Neural cell (in vitro differentiated cells): Measurements from ENCODE around the gene CCSER2. TPM values are rescaled to one million over a fixed set of nuclear protein-coding genes. Genes with fewer than 3 reads are reported as not detected.

ENCODE experiments used
- H2AFZ ChIP-seq: fragments of 200-600, 300-800 bp; sonication (generic), shearing (Covaris generic); 2 replicates; pipeline ENCODE4 v1.6.0; 2014; ENCODE audit warnings: low read depth, mild to moderate bottlenecking, antibody characterized with exemption, low read length, moderate library complexity
- H3F3A ChIP-seq: fragments of 200-600 bp; shearing (Covaris generic); 2 replicates; pipeline ENCODE4 v1.6.1; 2016; ENCODE audit warnings: mild to moderate bottlenecking, moderate library complexity, mixed read lengths, antibody characterized with exemption, low read length; ENCODE audit not compliant: insufficient read depth, poor library complexity, severe bottlenecking
- H3K27ac ChIP-seq: fragments of 200-600, 300-800 bp; sonication (generic), shearing (Covaris generic); 2 replicates; pipeline ENCODE4 v1.5.1; 2014; ENCODE audit warnings: mild to moderate bottlenecking, low read length, moderate library complexity
- H3K27me3 ChIP-seq: fragments of 300-800, 200-600 bp; sonication (generic), shearing (Covaris generic); 2 replicates; pipeline ENCODE4 v1.6.0; 2014; ENCODE audit warnings: mild to moderate bottlenecking, low read depth, low read length, moderate library complexity; ENCODE audit not compliant: insufficient read depth
- H3K36me3 ChIP-seq: fragments of 300-800, 200-600 bp; sonication (generic), shearing (Covaris generic); 2 replicates; pipeline ENCODE4 v1.5.1; 2014; ENCODE audit warnings: mild to moderate bottlenecking, antibody characterized with exemption, low read length, moderate library complexity; ENCODE audit not compliant: insufficient read depth
- H3K4me2 ChIP-seq: fragments of 300-800, 200-600 bp; sonication (generic), shearing (Covaris generic); 2 replicates; pipeline ENCODE4 v1.6.0; 2014; ENCODE audit warnings: mild to moderate bottlenecking, low read length
- H3K4me3 ChIP-seq: fragments of 300-800, 200-600 bp; sonication (generic), shearing (Covaris generic); 2 replicates; pipeline ENCODE4 v1.5.1; 2014; ENCODE audit warnings: mild to moderate bottlenecking, low read length, moderate library complexity
- H3K79me2 ChIP-seq: fragments of 200-600 bp; shearing (Covaris generic); replicated peaks from 2 replicates; pipeline ENCODE4 v1.6.0; 2014; ENCODE audit warnings: mild to moderate bottlenecking, low read length, moderate library complexity; ENCODE audit not compliant: insufficient read depth
- H3K9ac ChIP-seq: fragments of 300-800, 200-600 bp; sonication (generic), shearing (Covaris generic); 2 replicates; pipeline ENCODE4 v1.6.1; 2016; ENCODE audit warnings: mild to moderate bottlenecking, low read length, mixed read lengths
- H3K9me2 ChIP-seq: fragments of 200-600 bp; shearing (Covaris generic); 2 replicates; pipeline ENCODE4 v1.6.1; 2016; ENCODE audit warnings: mild to moderate bottlenecking, low read length, mixed read lengths; ENCODE audit not compliant: insufficient read depth
- H3K9me3 ChIP-seq: fragments of 200-600, 300-800 bp; sonication (generic), shearing (Covaris generic); 2 replicates; pipeline ENCODE4 v1.6.1; 2016; ENCODE audit warnings: mild to moderate bottlenecking, mixed run types, low read length, moderate library complexity, mixed read lengths
- H4K20me1 ChIP-seq: fragments of 200-600 bp; shearing (Covaris generic); 2 replicates; pipeline ENCODE4 v1.6.1; 2016; ENCODE audit warnings: mild to moderate bottlenecking, mixed run types; ENCODE audit not compliant: insufficient read depth
- EP300 ChIP-seq: fragments of 450-650 bp; conservative IDR thresholded peaks from 2 replicates; pipeline ENCODE4 v1.6.1; 2014; ENCODE audit warnings: antibody characterized with exemption, mild to moderate bottlenecking, moderate library complexity; ENCODE audit not compliant: poor library complexity, severe bottlenecking
- EZH2 ChIP-seq: fragments of 200-600, 300-800 bp; shearing (Covaris generic), sonication (generic); IDR thresholded peaks from 2 replicates; pipeline ENCODE4 v1.6.1; 2014; ENCODE audit warnings: antibody characterized with exemption, low read length, borderline replicate concordance, mild to moderate bottlenecking; ENCODE audit not compliant: insufficient read depth, poor library complexity, severe bottlenecking
- MXI1 ChIP-seq: fragments of 450-650 bp; conservative IDR thresholded peaks from 2 replicates; pipeline ENCODE4 v1.6.1; 2014; ENCODE audit warnings: antibody characterized with exemption, mild to moderate bottlenecking; ENCODE audit not compliant: poor library complexity, severe bottlenecking
- POLR2AphosphoS5 ChIP-seq: IDR thresholded peaks from 2 replicates; pipeline ENCODE4 v1.6.1; 2012
- RAD21 ChIP-seq: fragments of 450-650 bp; conservative IDR thresholded peaks from 2 replicates; pipeline ENCODE4 v1.6.1; 2014; ENCODE audit warnings: antibody characterized with exemption, mild to moderate bottlenecking, moderate library complexity
- SMC3 ChIP-seq: fragments of 450-650 bp; conservative IDR thresholded peaks from 2 replicates; pipeline ENCODE4 v1.6.1; 2014; ENCODE audit warnings: antibody characterized with exemption, mild to moderate bottlenecking, moderate library complexity; ENCODE audit not compliant: poor library complexity
- TAF1 ChIP-seq: IDR thresholded peaks from 2 replicates; pipeline ENCODE4 v1.6.1; 2012; ENCODE audit warnings: low read depth
- polyA plus RNA-seq: library from polyadenylated mRNA; depleted of rRNA; stranded (reverse); fragments of >200 nt; gene quantifications from 2 replicates; pipeline ENCODE4 v1.2.3, GENCODE V29; 2014
- TF ChIP-seq, protein P1 (sequence below): fragments of 450-650 bp; IDR thresholded peaks from 2 replicates; pipeline ENCODE4 v1.5.1; 2014; ENCODE audit warnings: antibody characterized with exemption, mild to moderate bottlenecking, moderate library complexity; ENCODE audit not compliant: poor library complexity, severe bottlenecking
- TF ChIP-seq, protein P2 (sequence below): IDR thresholded peaks from 2 replicates; pipeline ENCODE4 v1.6.1; 2012; ENCODE audit warnings: borderline replicate concordance

Gene CCSER2
- polyA plus RNA-seq, 1 donor from 2014 or later: 38.3 TPM

DNA sequence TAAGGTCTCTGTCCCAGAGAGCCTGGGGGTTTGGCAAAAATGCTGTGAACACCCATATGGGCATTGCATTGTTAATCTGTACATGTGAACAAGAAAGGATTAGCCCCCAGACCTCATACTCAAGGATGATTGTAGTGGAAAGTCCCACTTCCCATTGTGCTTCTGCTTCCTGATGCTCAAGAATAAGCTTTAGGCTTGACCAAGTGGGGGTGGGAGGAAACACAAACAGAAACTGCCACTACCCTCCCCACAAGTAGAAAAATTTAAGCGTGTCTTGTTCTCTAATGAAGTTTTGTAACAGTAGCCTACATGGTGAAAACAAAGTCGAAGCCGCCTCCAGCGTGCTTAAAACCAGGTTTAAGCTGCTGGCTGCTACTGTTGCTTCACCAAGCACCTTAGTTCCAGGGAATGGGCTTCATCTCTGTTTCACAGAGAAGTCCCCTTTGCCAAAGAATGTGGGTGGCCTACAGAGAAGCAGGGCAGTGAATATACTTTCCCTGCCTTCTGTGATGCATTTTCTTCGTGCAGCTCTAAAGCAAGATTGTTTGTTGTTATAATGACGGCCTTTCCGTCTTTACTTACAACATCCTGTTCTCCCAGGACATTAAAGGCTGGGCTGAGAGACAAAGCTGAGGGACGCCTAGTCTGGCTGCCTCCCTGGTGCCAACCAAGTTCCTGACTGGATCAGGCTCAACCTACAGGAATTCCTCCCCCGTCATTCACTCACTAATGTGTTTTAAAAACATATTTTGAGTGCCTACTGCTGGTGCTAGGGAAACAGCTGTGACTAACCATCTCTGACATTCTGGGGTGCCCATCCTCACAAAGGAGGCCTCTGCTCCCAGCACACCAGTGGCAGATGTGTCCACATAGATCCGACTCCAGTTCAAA is 32.1 kb upstream of the CCSER2 start:
- H3K79me2 ChIP-seq: no peaks in the 10 kb centered on the region
- H3K27ac ChIP-seq: no peak overlapping the region
- TF ChIP-seq RAD21 (no peak), MXI1 (no peak), TAF1 (no peak), EP300 (no peak), EZH2 (no peak), SMC3 (no peak), POLR2AphosphoS5 (no peak)
- TF ChIP-seq, protein P1, sequence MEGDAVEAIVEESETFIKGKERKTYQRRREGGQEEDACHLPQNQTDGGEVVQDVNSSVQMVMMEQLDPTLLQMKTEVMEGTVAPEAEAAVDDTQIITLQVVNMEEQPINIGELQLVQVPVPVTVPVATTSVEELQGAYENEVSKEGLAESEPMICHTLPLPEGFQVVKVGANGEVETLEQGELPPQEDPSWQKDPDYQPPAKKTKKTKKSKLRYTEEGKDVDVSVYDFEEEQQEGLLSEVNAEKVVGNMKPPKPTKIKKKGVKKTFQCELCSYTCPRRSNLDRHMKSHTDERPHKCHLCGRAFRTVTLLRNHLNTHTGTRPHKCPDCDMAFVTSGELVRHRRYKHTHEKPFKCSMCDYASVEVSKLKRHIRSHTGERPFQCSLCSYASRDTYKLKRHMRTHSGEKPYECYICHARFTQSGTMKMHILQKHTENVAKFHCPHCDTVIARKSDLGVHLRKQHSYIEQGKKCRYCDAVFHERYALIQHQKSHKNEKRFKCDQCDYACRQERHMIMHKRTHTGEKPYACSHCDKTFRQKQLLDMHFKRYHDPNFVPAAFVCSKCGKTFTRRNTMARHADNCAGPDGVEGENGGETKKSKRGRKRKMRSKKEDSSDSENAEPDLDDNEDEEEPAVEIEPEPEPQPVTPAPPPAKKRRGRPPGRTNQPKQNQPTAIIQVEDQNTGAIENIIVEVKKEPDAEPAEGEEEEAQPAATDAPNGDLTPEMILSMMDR: no peak
- TF ChIP-seq, protein P2, sequence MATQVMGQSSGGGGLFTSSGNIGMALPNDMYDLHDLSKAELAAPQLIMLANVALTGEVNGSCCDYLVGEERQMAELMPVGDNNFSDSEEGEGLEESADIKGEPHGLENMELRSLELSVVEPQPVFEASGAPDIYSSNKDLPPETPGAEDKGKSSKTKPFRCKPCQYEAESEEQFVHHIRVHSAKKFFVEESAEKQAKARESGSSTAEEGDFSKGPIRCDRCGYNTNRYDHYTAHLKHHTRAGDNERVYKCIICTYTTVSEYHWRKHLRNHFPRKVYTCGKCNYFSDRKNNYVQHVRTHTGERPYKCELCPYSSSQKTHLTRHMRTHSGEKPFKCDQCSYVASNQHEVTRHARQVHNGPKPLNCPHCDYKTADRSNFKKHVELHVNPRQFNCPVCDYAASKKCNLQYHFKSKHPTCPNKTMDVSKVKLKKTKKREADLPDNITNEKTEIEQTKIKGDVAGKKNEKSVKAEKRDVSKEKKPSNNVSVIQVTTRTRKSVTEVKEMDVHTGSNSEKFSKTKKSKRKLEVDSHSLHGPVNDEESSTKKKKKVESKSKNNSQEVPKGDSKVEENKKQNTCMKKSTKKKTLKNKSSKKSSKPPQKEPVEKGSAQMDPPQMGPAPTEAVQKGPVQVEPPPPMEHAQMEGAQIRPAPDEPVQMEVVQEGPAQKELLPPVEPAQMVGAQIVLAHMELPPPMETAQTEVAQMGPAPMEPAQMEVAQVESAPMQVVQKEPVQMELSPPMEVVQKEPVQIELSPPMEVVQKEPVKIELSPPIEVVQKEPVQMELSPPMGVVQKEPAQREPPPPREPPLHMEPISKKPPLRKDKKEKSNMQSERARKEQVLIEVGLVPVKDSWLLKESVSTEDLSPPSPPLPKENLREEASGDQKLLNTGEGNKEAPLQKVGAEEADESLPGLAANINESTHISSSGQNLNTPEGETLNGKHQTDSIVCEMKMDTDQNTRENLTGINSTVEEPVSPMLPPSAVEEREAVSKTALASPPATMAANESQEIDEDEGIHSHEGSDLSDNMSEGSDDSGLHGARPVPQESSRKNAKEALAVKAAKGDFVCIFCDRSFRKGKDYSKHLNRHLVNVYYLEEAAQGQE: no peak
- no peaks in the 10 kb centered on the region for H3F3A ChIP-seq
- H3K9me3 ChIP-seq: no peaks in the 10 kb centered on the region
- no peaks in the 10 kb centered on the region for H3K27me3 ChIP-seq
- H4K20me1 ChIP-seq: no peaks in the 10 kb centered on the region
- no peak overlapping the region for H2AFZ ChIP-seq
- no peak overlapping the region for H3K4me2 ChIP-seq
- no peaks in the 10 kb centered on the region for H3K9me2 ChIP-seq
- no peaks in the 10 kb centered on the region for H3K36me3 ChIP-seq
- H3K9ac ChIP-seq: no peak overlapping the region
- H3K4me3 ChIP-seq: no peak overlapping the region

DNA sequence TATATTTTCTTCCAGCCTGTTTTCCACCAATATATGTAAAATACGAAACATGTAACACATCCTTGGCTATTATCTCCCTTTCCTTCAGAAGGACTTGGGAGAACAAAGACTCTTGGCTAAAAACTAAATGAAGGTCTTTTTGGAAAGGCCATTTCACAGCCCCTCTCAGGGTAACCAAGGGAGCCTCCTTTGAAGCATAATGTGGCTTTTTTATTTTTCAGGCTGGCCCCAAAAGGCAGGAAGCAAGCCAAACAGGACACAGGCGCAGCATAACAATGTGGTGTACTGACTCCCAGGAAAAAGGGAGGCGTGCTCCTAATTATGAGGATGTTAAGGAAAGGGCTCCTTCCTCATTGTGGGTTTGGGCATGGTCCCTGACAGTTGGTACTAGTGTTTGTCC is 30.3 kb upstream of the CCSER2 start:
- Histone ChIP-seq H4K20me1 (no peaks in the 10 kb centered on the region), H3K9me3 (no peaks in the 10 kb centered on the region), H3K27me3 (no peaks in the 10 kb centered on the region), H3K4me3 (no peak overlapping the region), H3K79me2 (no peaks in the 10 kb centered on the region), H3K27ac (no peak overlapping the region), H3F3A (no peaks in the 10 kb centered on the region), H3K9me2 (no peaks in the 10 kb centered on the region), H3K4me2 (no peak overlapping the region), H3K36me3 (no peaks in the 10 kb centered on the region), H2AFZ (no peak overlapping the region), H3K9ac (no peak overlapping the region)
- TF ChIP-seq, protein P1: no peak
- TF ChIP-seq SMC3: no peak
